Sigmoid colon (tissue), 7 donors: ENCODE results near the gene RPS2. TPM values are rescaled to one million over a fixed set of nuclear protein-coding genes. Genes with fewer than 3 reads are reported as not detected.

Source experiments
- DNase-seq: peaks from one replicate; pipeline ENCODE4 v3.0.0-alpha.2; 2019
- H3K27ac ChIP-seq, 4 donors: fragments of 200-600 bp; sonication (generic); one replicate each; pipeline ENCODE4 v1.5.1; 2016 to 2019; ENCODE audit warnings: mild to moderate bottlenecking in 1 of 4
- H3K27me3 ChIP-seq, 3 donors: fragments of 200-600 bp; sonication (generic); one replicate each; pipeline ENCODE4 v1.5.1; 2019; ENCODE audit warnings: mild to moderate bottlenecking in 1 of 3
- H3K36me3 ChIP-seq, 4 donors: fragments of 200-600 bp; sonication (generic); one replicate each; pipeline ENCODE4 v1.5.1; 2016 to 2019
- H3K4me1 ChIP-seq, 4 donors: fragments of 200-600 bp; sonication (generic); one replicate each; pipeline ENCODE4 v1.5.1; 2017 to 2019
- H3K4me3 ChIP-seq, 4 donors: fragments of 200-600 bp; sonication (generic); one replicate each; pipeline ENCODE4 v1.5.1; 2017 to 2019; ENCODE audit warnings: mild to moderate bottlenecking in 2 of 4, moderate library complexity in 1 of 4
- H3K9me3 ChIP-seq, 4 donors: fragments of 200-600 bp in 3 of 4; sonication (generic) in 3 of 4; one replicate each; pipeline versions ENCODE4 v1.5.1 to v1.6.1; 2013 to 2019
- CTCF ChIP-seq, 4 experiments: fragments of 450-650 bp in 3 of 4; fragments of 200-600 bp in 1 of 4; IDR thresholded peaks; one replicate each; pipeline ENCODE4 v1.5.1; 2016 to 2019; ENCODE audit warnings: antibody characterized with exemption in 4 of 4, mild to moderate bottlenecking in 3 of 4, moderate library complexity in 2 of 4
- EP300 ChIP-seq, 4 donors: sonication (generic); formaldehyde crosslinking; IDR thresholded peaks; one replicate each; pipeline ENCODE4 v1.6.1; 2017; ENCODE audit warnings: antibody characterized with exemption in 4 of 4
- POLR2A ChIP-seq, 2 donors: fragments of 450-650 bp; IDR thresholded peaks; one replicate each; pipeline ENCODE4 v1.6.1; 2016; ENCODE audit warnings: antibody characterized with exemption in 2 of 2, mild to moderate bottlenecking in 2 of 2, moderate library complexity in 2 of 2
- POLR2AphosphoS5 ChIP-seq, 4 donors: sonication (generic); formaldehyde crosslinking; IDR thresholded peaks; one replicate each; pipeline ENCODE4 v1.6.1; 2017; ENCODE audit warnings: antibody characterized with exemption in 4 of 4
- WGBS, 2 donors: extraction: QIAGEN DNeasy Blood & Tissue Kit; methylation state at CpG; one replicate each; pipeline ENCODE4 v1.1.7; 2013; 5-methylcytosine and 5-hydroxymethylcytosine counted together
- intact Hi-C: fragments of 100-400 bp; cut with DNase I; formaldehyde crosslinking; loops from one replicate; pipeline ENCODE4 v1.15.1; 2023
- polyA plus RNA-seq, 3 donors: library from polyadenylated mRNA; stranded (reverse); fragments of 200-250 nt; gene quantifications; one replicate each; pipeline ENCODE4 v1.2.3, GENCODE V29; 2013
- total RNA-seq, 4 donors: library from RNA; depleted of rRNA; stranded (reverse); fragments of >200 nt; gene quantifications; one replicate each; pipeline ENCODE4 v1.1.0, GENCODE V29; 2016
- donor health status: healthy with polysubstance abuse.
- donor health status: Bipolar disorder and iron deficiency.
- donor health status: healthy.

Gene RPS2
- total and polyA plus RNA-seq, 7 donors, result 1,478 to 3,277 (median 1,717) TPM

- Histone ChIP-seq H3K36me3 (peaks cover 0 to 43% (median 27%) of the 10 kb centered on the region in 4 donors), H3K4me3 (no peak overlapping the region), H3K4me1 (peaks cover 0 to 13% (median 9%) of the 10 kb centered on the region in 4 donors), H3K27ac (no peak overlapping the region), H3K9me3 (no peaks in the 10 kb centered on the region), H3K27me3 (peaks cover 0 to 11% (median 4%) of the 10 kb centered on the region in 3 donors)
- TF ChIP-seq POLR2AphosphoS5 (IDR thresholded peaks at IDR 0.05), result no peak
- TF ChIP-seq CTCF (IDR thresholded peaks at IDR 0.05), result no peak
- no peak for TF ChIP-seq POLR2A (IDR thresholded peaks at IDR 0.05)
- TF ChIP-seq EP300 (IDR thresholded peaks at IDR 0.05), result no peak
- WGBS, 2 donors, result 89 to 94% methylated on average over 11 of the region's 11 CpGs
- intact Hi-C loops, result no loop called here
- no peak for DNase-seq
Observed at GRCh38 chr16:1936945-1937479, 27.6 kb downstream of the RPS2 start.

GRCh38 chr16:1933097-1933661, 31.4 kb downstream of the RPS2 start:
- H3K36me3 ChIP-seq, result peaks cover 0 to 12% (median 5%) of the 10 kb centered on the region in 4 donors
- DNase-seq, result no peak
- 78 to 85% methylated on average over 23 of the region's 23 CpGs for WGBS, 2 donors
- TF ChIP-seq EP300 (IDR thresholded peaks at IDR 0.05), result no peak
- TF ChIP-seq POLR2AphosphoS5 (IDR thresholded peaks at IDR 0.05), result peak in 1 of 4 donors; percentile 11
- no peak overlapping the region for H3K27ac ChIP-seq
- H3K9me3 ChIP-seq, result no peaks in the 10 kb centered on the region
- intact Hi-C loops, result no loop called here
- no peak overlapping the region for H3K4me3 ChIP-seq
- peaks cover 0 to 14% (median 5%) of the 10 kb centered on the region in 3 donors for H3K27me3 ChIP-seq
- H3K4me1 ChIP-seq, result peaks cover 0 to 12% (median 7%) of the 10 kb centered on the region in 4 donors

- H3K36me3 ChIP-seq, result peaks cover 0 to 4% (median 0%) of the 10 kb centered on the region in 4 donors
- H3K4me3 ChIP-seq, result no peak overlapping the region
- TF ChIP-seq POLR2A (IDR thresholded peaks at IDR 0.05), result no peak
- TF ChIP-seq EP300 (IDR thresholded peaks at IDR 0.05), result no peak
- TF ChIP-seq POLR2AphosphoS5 (IDR thresholded peaks at IDR 0.05), result no peak
- TF ChIP-seq CTCF (IDR thresholded peaks at IDR 0.05), result no peak
- no peak overlapping the region for H3K27ac ChIP-seq
- no peak for DNase-seq
- peaks cover 0 to 12% (median 7%) of the 10 kb centered on the region in 4 donors for H3K4me1 ChIP-seq
- intact Hi-C loops, result no loop called here
- no peaks in the 10 kb centered on the region for H3K9me3 ChIP-seq
- WGBS, 2 donors, result 68 to 82% methylated on average over 19 of the region's 19 CpGs
- peaks cover 0 to 14% (median 5%) of the 10 kb centered on the region in 3 donors for H3K27me3 ChIP-seq
Observed at GRCh38 chr16:1932050-1933028, 32.3 kb downstream of the RPS2 start.

GRCh38 chr16:1930338-1930720, 34.3 kb downstream of the RPS2 start:
- H3K9me3 ChIP-seq, result no peaks in the 10 kb centered on the region
- TF ChIP-seq EP300 (IDR thresholded peaks at IDR 0.05) (no peak), POLR2A (IDR thresholded peaks at IDR 0.05) (no peak), CTCF (IDR thresholded peaks at IDR 0.05) (no peak), POLR2AphosphoS5 (IDR thresholded peaks at IDR 0.05) (no peak)
- DNase-seq, result no peak
- H3K27me3 ChIP-seq, result peaks cover 0 to 14% (median 5%) of the 10 kb centered on the region in 3 donors
- 85 to 86% methylated on average over 10 of the region's 10 CpGs for WGBS, 2 donors
- intact Hi-C loops, result loop anchor here (1.0 kb wide), 1 partner anchor 67 kb away; no protein-coding TSS in a partner anchor
- H3K4me3 ChIP-seq, result peak overlapping the region in 1 of 4 donors; percentile 82
- H3K27ac ChIP-seq, result peak overlapping the region in 1 of 4 donors; percentile 93
- H3K36me3 ChIP-seq, result no peaks in the 10 kb centered on the region
- peaks cover 0 to 12% (median 7%) of the 10 kb centered on the region in 4 donors for H3K4me1 ChIP-seq
